GM19468 (cell line): ENCODE measurements around the gene LSMEM2.
A peak's percentile ranks its signal among the peaks of the same experiment; 100 is the strongest.
"Not testable (repeated sequence)": the region's sequence is repeated elsewhere in the genome, so short reads cannot be mapped to it uniquely, and the experiment has no call there.

Source experiments
- ATAC-seq: cut with Tn5 transposase; IDR thresholded peaks from one replicate; pipeline ENCODE4 v1.9.1; 2021; ENCODE audit warnings: mild to moderate bottlenecking, moderate library complexity, moderate number of reproducible peaks; ENCODE audit not compliant: unreplicated experiment; ENCODE audit errors: extremely low read depth

Gene LSMEM2

DNA sequence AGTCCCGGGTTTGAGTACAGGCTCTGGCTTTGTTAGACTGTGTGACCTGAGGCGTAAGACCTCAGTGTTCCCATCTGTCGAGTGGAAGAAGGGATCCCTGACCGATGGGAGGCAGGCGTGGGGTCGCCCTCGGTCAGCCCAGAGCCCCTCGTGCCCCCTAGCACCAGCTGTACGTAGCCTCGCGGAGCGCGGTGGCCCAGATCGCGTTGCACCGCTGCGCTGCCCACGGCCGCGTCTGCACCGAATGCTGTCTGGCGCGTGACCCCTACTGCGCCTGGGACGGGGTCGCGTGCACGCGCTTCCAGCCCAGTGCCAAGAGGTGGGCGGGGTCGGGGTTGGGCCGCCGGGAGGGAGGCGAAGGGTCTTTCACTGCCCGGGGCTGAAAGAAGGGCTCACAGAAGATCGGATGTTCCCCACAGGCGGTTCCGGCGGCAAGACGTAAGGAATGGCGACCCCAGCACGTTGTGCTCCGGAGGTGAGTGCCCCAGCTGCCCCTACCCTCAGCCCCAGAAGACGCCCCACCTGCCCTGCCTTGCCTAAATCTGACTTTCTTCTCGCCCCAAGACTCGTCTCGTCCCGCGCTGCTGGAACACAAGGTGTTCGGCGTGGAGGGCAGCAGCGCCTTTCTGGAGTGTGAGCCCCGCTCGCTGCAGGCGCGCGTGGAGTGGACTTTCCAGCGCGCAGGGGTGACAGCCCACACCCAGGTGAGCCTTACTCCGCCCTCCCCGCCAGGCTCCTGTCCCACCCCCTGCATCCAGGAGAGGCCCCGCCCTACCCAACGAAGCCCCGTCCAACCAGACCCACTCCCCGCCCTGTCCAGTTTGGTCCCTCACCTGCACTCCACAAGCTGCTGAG, 3.5 kb upstream of the LSMEM2 start:
- ATAC-seq, result no peak

DNA sequence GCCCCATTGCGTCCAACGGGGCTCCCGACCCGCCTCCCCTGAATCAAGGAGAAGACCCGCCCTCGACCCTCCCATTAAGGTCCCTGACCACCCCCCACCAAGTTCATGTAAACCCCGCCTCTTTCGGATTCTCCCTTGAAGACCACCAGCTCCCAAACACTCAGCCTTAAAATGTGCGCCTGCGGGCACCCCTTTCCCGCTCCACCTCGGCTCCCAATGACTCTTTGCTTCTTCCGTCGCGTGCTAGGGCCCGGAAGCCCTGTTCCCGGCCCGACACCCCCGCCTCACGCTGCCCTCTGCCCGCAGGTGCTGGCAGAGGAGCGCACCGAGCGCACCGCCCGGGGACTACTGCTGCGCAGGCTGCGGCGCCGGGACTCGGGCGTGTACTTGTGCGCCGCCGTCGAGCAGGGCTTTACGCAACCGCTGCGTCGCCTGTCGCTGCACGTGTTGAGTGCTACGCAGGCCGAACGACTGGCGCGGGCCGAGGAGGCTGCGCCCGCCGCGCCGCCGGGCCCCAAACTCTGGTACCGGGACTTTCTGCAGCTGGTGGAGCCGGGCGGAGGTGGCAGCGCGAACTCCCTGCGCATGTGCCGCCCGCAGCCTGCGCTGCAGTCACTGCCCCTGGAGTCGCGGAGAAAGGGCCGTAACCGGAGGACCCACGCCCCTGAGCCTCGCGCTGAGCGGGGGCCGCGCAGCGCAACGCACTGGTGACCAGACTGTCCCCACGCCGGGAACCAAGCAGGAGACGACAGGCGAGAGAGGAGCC, 2.7 kb upstream of the LSMEM2 start:
- no peak for ATAC-seq

DNA sequence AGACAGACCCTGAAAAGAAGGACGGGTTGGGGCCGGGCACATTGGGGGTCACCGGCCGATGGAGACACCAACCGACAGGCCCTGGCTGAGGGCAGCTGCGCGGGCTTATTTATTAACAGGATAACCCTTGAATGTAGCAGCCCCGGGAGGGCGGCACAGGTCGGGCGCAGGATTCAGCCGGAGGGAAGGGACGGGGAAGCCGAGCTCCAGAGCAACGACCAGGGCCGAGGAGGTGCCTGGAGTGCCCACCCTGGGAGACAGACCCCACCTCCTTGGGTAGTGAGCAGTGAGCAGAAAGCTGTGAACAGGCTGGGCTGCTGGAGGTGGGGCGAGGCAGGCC, 2.2 kb upstream of the LSMEM2 start:
- no peak for ATAC-seq

DNA sequence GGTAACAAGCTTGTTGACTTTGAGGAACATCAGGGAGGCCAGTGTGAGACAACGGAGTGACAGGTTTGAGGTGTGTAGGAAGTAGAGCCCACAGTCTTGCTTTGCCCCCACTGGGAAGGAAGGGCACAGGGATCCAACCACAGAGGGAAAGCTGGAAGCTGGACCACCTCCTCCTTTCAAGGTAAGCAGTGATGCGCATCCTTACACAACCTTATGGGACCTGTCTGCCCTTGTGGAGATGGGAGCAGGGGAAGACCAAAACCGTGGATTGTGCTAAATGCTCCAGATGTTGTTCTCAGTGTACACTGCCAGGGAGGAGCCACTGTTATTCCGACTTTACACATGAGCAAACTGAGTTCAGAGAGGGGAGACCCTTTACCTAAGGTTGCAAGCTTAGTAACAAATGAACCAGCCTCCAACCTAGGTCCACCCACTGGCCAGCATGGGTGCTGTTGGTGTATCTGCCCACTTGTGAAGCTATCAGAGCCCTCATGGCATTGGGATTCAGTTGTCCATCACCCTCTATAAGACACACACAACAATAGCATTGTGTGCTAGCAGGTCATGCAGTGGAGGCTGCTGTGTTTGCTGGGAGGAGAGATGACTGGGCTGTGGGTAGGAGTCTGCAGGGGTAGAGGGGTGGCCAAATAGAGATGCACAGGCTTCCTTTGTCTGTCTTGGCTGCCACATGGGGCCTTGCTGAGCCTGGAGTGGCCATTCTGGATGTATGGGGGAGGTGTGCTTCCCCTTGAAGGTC, 586 bp upstream of the LSMEM2 start:
- no peak for ATAC-seq

DNA sequence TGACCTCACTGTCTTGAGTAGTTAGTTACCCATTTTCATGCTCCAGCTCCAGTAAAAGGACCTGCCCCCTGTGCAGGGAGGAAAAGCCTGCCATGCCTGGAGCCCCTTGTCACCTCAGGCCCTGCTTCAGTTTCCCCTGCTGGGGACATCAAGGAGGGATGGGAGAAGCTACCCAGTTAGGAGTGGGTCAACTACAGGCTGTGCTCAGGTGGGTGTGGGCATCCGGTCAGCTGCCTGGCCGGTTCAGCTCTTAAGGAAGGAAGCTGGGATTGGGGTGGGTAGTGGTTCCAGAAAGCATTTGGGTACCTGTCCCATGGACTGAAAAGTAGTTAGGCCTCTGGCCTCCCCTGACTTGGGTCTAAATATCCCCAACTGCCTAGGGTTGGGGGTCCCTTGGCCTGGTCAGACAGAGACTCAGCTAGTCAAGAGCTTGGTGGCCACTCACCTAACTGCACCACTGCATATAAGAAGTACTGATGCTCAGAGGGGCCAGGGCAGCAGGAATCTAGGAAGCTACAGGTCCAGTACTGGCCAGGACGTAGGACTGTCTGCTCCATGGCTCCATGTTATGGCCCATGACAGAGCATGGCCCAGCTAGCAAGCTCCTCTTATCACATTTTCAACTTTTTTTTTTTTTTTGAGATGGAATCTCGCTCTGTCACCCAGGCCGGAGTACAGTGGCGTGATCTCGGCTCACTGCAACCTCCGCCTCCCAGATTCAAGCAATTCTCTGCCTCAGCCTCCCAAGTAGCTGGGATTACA, 549 bp downstream of the LSMEM2 start:
- no peak for ATAC-seq

DNA sequence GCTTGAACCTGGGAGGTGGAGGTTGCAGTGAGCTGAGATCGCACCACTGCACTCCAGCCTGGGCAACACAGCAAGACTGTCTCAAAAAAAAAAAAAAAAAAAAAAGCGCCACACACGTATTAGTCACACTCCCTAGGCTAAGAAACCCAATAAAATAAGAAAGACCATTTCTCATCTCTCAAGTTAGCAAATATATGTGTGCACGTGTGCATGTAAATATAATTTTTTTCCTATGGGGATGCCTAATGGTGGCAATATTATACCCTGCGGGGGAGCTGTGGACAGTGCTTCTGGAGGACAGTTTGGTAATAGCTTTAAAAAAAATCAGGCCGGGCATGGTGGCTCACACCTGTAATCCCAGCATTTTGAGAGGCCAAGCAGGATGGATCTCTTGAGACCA, 5.2 kb downstream of the LSMEM2 start:
- ATAC-seq, result not testable (repeated sequence)

DNA sequence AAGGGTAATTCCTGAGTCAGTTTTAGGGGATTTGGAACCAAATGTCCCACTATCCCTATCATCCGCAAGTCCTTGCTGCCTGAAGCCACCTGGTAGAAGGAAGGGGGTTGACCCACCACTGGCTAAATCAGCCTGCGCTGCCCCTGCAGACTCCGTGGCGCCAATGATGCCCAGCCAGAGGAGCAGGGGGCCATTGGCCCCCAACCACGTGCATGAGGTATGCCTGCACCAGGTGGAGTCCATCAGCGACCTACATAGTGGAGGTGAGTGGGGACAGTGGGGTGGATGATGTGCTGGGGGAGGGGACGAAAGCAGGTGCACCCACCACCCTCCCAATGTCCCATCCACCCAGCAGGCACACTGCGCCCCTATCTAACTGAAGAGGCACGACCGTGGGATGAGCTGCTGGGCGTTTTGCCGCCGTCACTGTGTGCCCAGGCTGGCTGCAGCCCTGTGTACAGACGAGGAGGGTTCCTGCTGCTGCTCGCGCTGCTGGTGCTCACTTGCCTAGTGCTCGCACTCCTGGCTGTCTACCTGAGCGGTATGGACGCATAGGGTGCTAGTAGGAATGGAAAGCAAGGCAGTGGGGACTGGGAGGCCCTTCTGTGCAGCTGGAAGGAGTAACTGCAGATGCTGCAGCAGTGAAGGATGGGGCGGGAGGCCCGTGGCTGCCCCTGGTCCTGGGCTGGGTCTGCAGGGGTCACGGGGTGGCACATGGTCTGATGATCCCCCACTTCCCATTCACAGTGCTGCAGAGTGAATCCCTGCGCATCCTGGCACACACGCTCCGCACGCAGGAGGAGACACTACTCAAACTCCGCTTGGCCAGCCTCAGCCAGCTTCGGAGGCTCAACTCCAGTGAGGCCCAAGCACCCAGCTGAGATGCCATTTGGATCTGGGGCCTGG, 7.7 kb downstream of the LSMEM2 start:
- no peak for ATAC-seq

DNA sequence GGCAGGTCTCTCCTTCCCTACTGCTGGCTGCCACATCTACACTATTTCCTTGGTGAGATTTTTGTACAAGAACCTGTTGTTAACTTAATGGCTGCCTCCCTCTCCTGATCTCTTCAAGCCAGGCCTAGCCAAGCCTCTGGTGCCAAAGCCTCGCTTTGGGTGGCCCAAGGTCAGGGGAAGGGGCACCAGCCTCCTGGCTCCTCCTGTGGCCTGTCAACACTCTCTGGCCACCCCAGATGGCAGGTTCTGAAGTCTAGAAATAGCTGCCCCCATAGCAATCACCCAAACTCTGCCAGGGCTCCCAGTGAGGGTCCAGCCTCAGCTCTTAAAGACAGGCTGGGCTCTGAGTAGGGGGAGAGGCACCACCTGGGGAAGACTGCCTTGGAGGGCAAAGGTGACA, 8.4 kb downstream of the LSMEM2 start:
- ATAC-seq, result no peak

DNA sequence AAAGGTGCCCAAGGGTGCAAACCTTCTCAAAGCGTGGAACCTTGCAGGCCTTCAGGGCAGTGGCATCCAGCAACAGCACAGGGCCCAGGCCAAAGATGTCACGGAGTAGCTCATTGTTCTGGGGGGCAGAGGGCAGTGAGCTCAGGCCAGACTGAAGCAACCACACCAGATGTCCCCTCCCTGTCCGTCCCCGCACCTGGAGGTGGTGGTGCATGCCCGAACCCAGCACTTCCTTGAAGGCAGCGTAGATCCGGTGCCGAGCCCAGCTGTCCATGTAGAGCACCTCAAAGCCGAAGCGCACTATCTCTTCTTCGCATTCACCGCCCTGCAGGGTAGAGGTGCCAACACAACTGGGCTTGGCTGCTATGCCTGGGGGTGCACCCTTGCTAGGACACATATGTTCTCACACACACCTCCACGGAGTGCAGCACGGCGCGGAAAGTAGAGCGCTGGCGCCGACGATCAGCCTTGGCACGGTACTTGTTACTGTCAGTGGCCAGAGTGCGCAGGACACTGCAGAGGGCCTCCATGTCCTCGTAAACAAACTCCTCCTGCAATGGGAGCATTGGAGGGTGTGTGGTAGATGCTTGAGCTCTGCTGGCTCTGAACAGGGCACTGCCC, 9.6 kb downstream of the LSMEM2 start:
- no peak for ATAC-seq

DNA sequence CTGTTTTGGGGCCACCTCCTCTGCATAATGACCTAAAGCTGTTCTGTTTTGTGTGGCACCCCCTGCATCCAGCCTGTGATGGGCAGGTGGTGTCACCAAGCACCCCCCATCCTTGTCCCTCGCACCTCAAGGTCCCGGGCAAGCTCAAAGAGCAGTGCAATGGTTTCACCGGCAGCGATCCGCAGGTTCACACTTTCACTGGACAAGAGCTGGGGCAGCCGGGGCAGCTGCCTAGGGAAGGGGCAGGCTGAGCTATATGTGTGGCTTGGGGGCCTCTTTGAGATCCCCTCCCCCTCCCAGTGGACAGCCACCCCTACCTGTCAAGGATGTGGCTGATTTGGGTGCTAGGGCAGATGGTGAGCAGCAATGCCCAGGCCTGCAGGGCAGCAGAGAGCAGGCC, 10.2 kb downstream of the LSMEM2 start:
- no peak for ATAC-seq

DNA sequence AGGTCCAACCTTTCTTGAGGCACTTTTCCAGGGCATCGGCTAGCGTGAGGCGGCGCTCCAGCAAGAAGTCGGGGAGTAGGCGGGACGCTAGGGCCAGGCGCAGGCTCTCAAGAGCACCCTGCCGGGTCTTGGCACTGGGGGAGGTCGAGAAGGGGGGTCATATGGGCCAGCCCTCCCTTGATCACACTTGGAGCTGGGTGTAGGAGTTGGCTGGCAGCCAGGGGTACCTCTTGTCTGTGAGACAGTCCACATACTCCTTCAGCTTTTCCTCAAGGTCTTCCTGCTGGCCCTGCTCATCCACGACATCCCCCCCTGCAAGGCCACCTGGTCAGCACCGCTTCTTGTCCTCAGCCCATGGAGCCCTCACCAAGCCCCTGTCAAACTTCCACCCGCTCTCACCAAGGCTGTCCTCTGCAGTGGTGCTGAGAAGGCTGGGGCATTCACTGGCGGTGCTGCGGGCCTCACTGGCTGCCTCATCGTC, 11.3 kb downstream of the LSMEM2 start:
- no peak for ATAC-seq

DNA sequence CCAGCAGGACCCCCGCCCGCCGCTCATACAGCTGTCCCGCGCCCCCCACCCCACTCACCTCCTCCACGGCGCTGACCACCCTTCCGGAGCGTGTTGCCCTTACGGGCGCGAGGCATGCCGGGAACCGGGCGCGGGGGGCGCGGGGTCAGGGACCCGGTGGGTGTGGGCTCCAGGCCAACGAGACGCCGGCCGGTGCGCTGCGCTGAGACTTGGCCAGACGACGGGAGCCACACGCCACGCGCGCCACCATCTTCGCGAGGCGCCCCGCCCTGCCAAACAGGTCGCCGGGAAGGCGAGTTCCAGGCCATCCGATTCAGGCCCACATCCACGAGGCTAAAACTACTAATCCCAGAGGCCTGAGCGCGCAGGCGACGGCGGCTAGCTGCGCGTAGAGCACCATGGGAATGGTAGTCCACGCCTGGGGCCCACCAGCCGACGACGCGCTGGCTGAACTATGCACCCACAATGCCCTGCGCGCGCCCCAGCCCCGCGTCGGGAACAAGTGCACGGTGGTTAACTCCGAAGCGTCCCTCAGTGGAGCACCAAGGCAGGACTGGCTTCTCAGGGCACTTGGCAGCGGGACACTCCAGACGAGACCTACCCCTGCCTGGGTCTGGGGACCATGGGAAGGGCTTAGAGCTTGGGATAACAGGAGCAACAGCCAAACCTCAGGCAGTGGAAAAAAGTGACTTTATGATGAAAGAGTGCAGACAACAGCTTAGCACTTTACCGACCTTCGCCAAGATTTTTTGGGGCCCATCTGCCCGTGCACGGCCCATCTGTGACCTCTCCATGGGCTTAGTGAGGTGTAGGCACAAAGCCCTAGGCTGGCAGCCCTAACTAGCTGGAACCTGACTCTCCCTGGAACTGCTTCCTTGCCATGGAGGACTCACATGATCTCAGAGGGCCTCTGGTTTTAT, 13.5 kb downstream of the LSMEM2 start, which contains the start of gene IFRD2:
Gene IFRD2 (minus strand): TSS at position 271 of the 920 bp plus-strand sequence. CDS start 155 bp downstream, at position 116.
- peak; percentile 87 for ATAC-seq

DNA sequence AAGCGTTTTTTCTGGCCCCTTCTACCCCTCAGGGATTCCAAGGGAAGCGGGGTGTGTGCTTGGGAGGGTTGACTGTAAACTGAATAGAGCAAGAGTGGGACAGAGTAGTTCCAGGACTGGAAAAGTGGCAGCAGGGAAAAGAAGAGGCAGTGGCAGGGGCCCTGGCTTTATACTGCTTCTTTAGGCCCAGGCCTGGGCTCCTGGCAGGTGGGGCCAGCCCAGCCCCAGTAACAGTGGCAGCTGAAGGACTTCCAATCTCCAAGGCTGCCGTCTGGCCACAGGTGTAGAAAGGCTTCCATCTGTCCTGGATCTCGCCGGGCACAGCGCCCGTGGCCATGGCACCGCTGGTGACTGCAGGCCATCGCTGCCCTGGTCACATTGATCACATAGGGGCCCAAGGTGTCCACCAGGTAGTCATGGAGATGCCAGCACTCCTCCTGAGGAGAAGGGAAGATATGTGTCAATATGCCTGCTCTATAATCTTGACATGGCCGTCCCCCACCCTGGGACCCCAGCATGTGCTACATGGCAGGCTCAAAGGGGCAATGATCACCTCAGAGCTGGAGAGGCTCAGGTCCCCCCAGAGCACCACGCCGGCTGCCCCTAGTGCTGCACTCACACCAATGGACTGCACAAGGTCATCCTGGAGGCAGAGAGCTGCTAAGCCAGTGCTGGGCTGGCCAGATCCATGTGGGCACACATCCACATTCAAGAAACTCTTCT, 14.4 kb downstream of the LSMEM2 start:
- ATAC-seq, result no peak

DNA sequence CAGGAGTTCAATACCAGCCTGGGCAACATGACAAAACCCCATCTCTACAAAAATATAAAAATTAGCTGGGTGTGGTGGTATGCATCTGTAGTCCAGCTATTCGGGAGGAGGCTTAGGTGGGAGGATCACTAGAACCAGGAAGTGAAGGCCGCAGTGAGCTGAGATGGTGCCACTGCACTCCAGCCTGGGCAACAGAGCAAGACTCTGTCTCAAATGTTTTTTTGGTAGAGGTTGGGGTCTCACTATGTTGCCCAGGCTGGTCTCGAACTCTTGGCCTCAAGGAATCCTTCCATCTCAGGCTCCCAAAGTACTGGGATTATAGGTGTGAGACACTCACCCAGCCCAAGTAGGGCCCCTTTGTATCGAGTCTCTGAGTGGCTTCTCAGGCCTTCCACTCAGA, 15.2 kb downstream of the LSMEM2 start:
- no peak for ATAC-seq

DNA sequence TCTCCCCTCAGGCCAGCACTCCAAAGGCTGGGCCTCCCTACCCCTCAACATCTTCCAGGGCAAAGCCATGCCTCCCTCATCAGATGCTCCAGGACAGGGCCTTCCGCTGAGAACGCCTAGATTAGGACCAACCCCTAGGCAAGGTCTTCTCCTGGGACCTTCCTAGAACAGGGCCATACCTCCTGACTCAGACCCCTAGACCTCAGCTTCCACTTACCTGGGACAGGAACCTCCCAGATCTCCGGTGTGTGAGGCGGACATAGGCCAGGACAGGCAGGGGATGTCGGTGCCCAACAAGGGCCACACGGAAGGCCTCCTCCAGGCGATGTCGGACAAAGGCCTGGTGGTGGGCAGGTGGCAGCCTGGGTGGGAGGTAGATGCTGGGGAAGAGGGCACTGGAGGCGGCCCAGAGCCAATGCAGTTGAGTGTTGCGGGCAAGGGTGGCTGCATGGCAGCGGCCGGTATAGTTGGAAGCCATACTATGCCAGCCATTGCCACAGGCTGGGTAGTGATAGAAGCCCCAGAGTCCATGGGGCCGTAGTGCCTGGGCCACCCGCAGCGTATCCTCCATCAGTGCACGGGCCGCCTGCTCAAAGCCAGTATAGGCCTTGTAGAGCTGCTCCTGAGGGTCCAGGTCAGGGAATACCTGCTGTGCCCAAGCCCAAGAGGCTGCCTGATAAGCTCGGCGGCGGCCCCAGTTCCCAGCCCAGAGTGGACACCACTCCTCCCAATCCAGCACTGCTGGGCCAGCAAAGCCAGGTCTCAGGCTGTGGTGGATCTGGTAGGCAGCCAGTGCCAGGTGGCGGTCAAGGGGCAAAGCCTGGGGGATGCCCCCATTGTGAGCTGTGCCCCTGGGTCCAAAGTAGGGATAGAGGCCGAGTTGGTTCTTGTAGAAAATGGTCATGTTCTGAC, 15.9 kb downstream of the LSMEM2 start:
- ATAC-seq, result no peak
